ENCODE data around the gene NFASC.

Gene NFASC

DNA sequence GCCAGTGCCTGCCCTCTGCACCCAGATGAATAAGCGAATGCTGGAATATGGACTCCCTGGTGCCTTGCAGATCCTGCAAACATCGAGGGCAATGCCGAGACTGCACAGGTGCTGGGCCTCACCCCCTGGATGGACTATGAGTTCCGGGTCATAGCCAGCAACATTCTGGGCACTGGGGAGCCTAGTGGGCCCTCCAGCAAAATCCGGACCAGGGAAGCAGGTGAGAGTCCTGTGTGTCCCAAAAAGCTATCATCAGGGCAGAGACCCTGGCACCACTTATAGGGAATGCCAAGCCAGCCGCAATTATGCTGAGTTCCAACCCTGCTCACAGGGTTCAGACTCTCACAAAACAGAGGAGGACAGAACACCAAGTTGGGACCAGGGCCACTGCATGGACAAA, 196.4 kb downstream of the NFASC start:
- no peak for TF ChIP-seq POLR2AphosphoS5 (IDR thresholded peaks at IDR 0.05; ENCODE audit: low read depth, low read length)
- no peak for TF ChIP-seq TAF1 (IDR thresholded peaks at IDR 0.05; ENCODE audit: borderline replicate concordance, insufficient read depth, low read length)
- no peak for TF ChIP-seq SIN3A (IDR thresholded peaks at IDR 0.05; ENCODE audit: borderline replicate concordance, insufficient read depth, low read length)
- TF ChIP-seq, protein P1, sequence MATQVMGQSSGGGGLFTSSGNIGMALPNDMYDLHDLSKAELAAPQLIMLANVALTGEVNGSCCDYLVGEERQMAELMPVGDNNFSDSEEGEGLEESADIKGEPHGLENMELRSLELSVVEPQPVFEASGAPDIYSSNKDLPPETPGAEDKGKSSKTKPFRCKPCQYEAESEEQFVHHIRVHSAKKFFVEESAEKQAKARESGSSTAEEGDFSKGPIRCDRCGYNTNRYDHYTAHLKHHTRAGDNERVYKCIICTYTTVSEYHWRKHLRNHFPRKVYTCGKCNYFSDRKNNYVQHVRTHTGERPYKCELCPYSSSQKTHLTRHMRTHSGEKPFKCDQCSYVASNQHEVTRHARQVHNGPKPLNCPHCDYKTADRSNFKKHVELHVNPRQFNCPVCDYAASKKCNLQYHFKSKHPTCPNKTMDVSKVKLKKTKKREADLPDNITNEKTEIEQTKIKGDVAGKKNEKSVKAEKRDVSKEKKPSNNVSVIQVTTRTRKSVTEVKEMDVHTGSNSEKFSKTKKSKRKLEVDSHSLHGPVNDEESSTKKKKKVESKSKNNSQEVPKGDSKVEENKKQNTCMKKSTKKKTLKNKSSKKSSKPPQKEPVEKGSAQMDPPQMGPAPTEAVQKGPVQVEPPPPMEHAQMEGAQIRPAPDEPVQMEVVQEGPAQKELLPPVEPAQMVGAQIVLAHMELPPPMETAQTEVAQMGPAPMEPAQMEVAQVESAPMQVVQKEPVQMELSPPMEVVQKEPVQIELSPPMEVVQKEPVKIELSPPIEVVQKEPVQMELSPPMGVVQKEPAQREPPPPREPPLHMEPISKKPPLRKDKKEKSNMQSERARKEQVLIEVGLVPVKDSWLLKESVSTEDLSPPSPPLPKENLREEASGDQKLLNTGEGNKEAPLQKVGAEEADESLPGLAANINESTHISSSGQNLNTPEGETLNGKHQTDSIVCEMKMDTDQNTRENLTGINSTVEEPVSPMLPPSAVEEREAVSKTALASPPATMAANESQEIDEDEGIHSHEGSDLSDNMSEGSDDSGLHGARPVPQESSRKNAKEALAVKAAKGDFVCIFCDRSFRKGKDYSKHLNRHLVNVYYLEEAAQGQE (IDR thresholded peaks at IDR 0.05; ENCODE audit: insufficient read depth in 1 of 2, low read depth in 2 of 2, low read length in 2 of 2), result no peak
- TF ChIP-seq FOXP2 (optimal IDR thresholded peaks at IDR 0.05; ENCODE audit: borderline replicate concordance, extremely low read depth, extremely low read length, insufficient read depth), result no peak

DNA sequence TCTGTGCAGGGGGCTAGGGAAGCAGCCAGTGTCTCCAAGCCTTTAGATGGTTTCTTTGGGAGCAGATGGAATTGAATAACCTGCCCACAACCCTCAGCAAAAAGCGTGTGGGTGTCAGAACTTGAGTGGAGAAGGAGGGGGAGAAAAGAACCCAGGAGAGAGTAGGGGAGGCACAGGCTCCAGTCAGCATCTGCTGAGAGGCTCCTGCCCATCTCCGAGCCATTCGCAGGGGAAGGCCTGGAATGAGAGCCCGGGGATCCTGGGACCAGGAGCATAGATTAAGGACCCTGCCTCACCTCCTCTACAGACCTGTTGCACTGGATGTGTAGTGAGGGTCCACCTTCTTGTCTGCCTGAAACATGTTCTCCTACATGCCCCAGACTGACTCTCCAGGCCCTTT, 197.3 kb downstream of the NFASC start:
- TF ChIP-seq TAF1 (IDR thresholded peaks at IDR 0.05; ENCODE audit: borderline replicate concordance, insufficient read depth, low read length) (no peak), SIN3A (IDR thresholded peaks at IDR 0.05; ENCODE audit: borderline replicate concordance, insufficient read depth, low read length) (no peak), POLR2AphosphoS5 (IDR thresholded peaks at IDR 0.05; ENCODE audit: low read depth, low read length) (no peak), FOXP2 (optimal IDR thresholded peaks at IDR 0.05; ENCODE audit: borderline replicate concordance, extremely low read depth, extremely low read length, insufficient read depth) (no peak)
- TF ChIP-seq, protein P1 (IDR thresholded peaks at IDR 0.05; ENCODE audit: insufficient read depth in 1 of 2, low read depth in 2 of 2, low read length in 2 of 2), result no peak

DNA sequence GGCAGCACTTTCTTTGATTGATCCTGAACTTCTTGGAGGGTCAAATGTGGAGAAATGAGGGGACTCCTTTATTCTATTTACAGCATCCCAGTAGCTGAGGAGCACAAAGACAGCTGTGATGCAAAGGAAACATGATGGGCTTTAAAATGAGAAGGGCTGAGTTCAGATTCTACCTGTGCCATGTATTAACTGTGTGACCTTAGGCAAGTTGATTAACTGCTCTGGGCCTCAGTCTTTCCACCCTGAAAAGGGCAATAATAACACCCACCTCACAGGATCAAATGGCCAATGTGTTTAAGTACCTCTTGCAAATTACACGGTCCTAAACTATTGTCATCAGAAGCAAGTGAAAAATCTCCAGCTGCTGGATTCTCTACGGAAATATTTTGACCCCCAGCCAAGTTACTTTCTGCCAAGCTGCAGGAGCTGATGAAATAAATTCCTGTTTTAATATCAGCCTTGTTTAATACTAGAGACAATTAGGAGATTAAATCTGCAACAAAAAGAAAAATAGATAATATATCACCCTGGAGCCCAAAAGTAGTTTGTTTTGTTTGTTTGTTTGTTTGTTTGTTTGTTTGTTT, 197.9 kb downstream of the NFASC start:
- TF ChIP-seq FOXP2 (optimal IDR thresholded peaks at IDR 0.05; ENCODE audit: borderline replicate concordance, extremely low read depth, extremely low read length, insufficient read depth), result no peak

DNA sequence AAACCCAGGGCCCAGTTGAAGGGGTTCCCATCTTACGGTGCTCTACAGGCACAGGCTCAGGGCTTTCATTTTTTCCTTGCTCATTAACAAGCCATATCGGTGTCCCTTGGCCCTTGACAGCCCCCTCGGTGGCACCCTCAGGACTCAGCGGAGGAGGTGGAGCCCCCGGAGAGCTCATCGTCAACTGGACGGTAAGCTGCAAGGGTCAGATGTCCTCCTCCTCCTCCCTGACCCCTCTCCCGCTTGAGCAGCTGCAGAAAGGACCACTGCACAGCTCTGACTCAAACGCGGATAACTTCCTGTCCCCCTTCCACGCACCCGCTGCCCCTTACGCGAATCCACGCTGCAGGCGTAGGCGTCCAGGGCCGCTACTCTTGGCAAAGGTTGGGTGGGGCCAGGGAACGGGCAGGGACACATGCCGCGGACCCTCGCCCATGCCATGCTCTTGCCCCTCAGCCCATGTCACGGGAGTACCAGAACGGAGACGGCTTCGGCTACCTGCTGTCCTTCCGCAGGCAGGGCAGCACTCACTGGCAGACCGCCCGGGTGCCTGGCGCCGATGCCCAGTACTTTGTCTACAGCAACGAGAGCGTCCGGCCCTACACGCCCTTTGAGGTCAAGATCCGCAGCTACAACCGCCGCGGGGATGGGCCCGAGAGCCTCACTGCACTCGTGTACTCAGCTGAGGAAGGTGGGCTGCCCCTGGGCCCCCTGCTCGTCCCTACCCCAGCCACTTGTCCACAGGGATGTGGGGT, 198.9 kb downstream of the NFASC start:
- TF ChIP-seq SIN3A (IDR thresholded peaks at IDR 0.05; ENCODE audit: borderline replicate concordance, insufficient read depth, low read length) (no peak), FOXP2 (optimal IDR thresholded peaks at IDR 0.05; ENCODE audit: borderline replicate concordance, extremely low read depth, extremely low read length, insufficient read depth) (no peak), POLR2AphosphoS5 (IDR thresholded peaks at IDR 0.05; ENCODE audit: low read depth, low read length) (no peak)
- TF ChIP-seq, protein P1 (IDR thresholded peaks at IDR 0.05; ENCODE audit: insufficient read depth in 1 of 2, low read depth in 2 of 2, low read length in 2 of 2), result no peak

DNA sequence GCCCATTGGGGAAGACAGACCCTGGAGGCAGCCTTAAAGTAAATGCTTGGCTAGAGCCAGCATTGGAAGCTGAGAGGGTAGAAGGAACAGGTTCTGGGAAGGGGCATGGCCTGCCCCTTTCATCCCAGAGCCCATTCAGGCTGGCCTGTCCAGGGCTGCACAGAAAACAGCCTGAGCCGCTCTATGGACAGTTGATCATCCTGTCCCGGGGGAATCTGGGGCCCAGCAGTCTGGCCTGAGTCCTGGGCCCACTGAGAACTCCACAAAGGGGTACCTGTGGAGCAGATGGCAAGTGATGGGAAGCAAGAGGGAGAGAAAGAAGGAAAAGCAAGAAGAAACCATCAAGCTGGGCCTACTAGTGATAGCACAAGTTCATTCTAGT, 200.4 kb downstream of the NFASC start:
- TF ChIP-seq, protein P1 (IDR thresholded peaks at IDR 0.05; ENCODE audit: insufficient read depth in 1 of 2, low read depth in 2 of 2, low read length in 2 of 2), result no peak
- TF ChIP-seq POLR2AphosphoS5 (IDR thresholded peaks at IDR 0.05; ENCODE audit: low read depth, low read length) (no peak), FOXP2 (optimal IDR thresholded peaks at IDR 0.05; ENCODE audit: borderline replicate concordance, extremely low read depth, extremely low read length, insufficient read depth) (no peak), TAF1 (IDR thresholded peaks at IDR 0.05; ENCODE audit: borderline replicate concordance, insufficient read depth, low read length) (no peak), SIN3A (IDR thresholded peaks at IDR 0.05; ENCODE audit: borderline replicate concordance, insufficient read depth, low read length) (no peak)
